Psoas muscle (tissue), 8 donors: Measurements from ENCODE around the gene ARHGAP8. TPM values are rescaled to one million over a fixed set of nuclear protein-coding genes. Genes with fewer than 3 reads are reported as not detected.

Experiments used
- ATAC-seq, 4 donors: fragments of 200-7000 bp; cut with Tn5 transposase; one replicate each; pipeline ENCODE4 v1.9.1; 2020; ENCODE audit warnings: moderate library complexity in 3 of 4, mild to moderate bottlenecking in 2 of 4
- DNase-seq, 2 donors: peaks; one replicate each; pipeline ENCODE4 v3.0.0-alpha.2; 2020
- H3K27ac ChIP-seq: fragments of 200-600 bp; one replicate; pipeline ENCODE4 v1.8.0; 2022
- H3K27me3 ChIP-seq, 3 donors: fragments of 200-600 bp in 1 of 3; one replicate each; pipeline versions ENCODE4 v1.6.1 to v1.8.0; 2013 to 2022; ENCODE audit warnings: low read length in 2 of 3, mild to moderate bottlenecking in 2 of 3, moderate library complexity in 1 of 3; ENCODE audit not compliant: insufficient read depth in 3 of 3
- H3K36me3 ChIP-seq, 2 donors: fragments of 200-600 bp in 1 of 2; one replicate each; pipeline versions ENCODE4 v1.6.1 to v1.8.0; 2013 to 2022; ENCODE audit warnings: low read depth in 1 of 2, mild to moderate bottlenecking in 1 of 2, moderate library complexity in 1 of 2; ENCODE audit not compliant: insufficient read depth in 1 of 2
- H3K4me1 ChIP-seq: fragments of 200-600 bp; one replicate; pipeline ENCODE4 v1.8.0; 2022
- H3K4me3 ChIP-seq: fragments of 200-600 bp; one replicate; pipeline ENCODE4 v1.8.0; 2022; ENCODE audit warnings: mild to moderate bottlenecking
- H3K9me3 ChIP-seq: fragments of 200-600 bp; one replicate; pipeline ENCODE4 v1.8.0; 2022
- WGBS, 3 donors: extraction: QIAGEN DNeasy Blood & Tissue Kit; methylation state at CpG; one replicate each; pipeline versions ENCODE4 v1.1.6 to v1.1.7; 2013; 5-methylcytosine and 5-hydroxymethylcytosine counted together
- intact Hi-C, 2 donors: fragments of 100-400 bp; cut with DNase I; formaldehyde crosslinking; loops; one replicate each; pipeline versions ENCODE4 v1.11.0 to v1.14.2; 2022
- polyA plus RNA-seq, 3 donors: library from polyadenylated mRNA; stranded (reverse); fragments of 200-250 nt; gene quantifications; one replicate each; pipeline ENCODE4 v1.2.3, GENCODE V29; 2013
- total RNA-seq, 4 donors: library from RNA; stranded (reverse); fragmentation: NEBNext Ultra II Directional in 2 of 4; extraction: Animal tissue kit (Norgen Biotek cat#: 25700) in 2 of 4; gene quantifications; one replicate each; pipeline versions ENCODE4 v1.2.1 to v1.2.4, GENCODE V29; 2021 to 2023
- TF ChIP-seq, protein P1 (sequence below): fragments of 200-600 bp; IDR thresholded peaks from one replicate; pipeline ENCODE4 v1.8.0; 2022; ENCODE audit warnings: antibody characterized with exemption
- donor health status: healthy with polysubstance abuse.
- donor health status: DM: no; HTN: no; CAD: no; lungs with moderate emphysema.
- donor health status: Bipolar disorder and iron deficiency.
- donor health status: healthy.
- donor health status: DM: yes; HTN: yes; CAD: no.
- donor health status: DM: no; HTN: no; CAD: no.
- donor health status: DM: no; HTN: no; CAD: no.
- donor health status: DM: yes; HTN: yes; CAD: no.

Gene ARHGAP8
- total and polyA plus RNA-seq, 7 donors, result 0.14 TPM; not detected in 6

- Histone ChIP-seq H3K4me1 (no peaks in the 10 kb centered on the region), H3K9me3 (peaks cover 7% of the 10 kb centered on the region), H3K4me3 (no peak overlapping the region), H3K36me3 (no peaks in the 10 kb centered on the region), H3K27ac (no peak overlapping the region), H3K27me3 (no peaks in the 10 kb centered on the region)
- 79 to 84% (median 82%) methylated on average over 22 to 24 of the region's 24 CpGs for WGBS, 3 donors
- TF ChIP-seq, protein P1, sequence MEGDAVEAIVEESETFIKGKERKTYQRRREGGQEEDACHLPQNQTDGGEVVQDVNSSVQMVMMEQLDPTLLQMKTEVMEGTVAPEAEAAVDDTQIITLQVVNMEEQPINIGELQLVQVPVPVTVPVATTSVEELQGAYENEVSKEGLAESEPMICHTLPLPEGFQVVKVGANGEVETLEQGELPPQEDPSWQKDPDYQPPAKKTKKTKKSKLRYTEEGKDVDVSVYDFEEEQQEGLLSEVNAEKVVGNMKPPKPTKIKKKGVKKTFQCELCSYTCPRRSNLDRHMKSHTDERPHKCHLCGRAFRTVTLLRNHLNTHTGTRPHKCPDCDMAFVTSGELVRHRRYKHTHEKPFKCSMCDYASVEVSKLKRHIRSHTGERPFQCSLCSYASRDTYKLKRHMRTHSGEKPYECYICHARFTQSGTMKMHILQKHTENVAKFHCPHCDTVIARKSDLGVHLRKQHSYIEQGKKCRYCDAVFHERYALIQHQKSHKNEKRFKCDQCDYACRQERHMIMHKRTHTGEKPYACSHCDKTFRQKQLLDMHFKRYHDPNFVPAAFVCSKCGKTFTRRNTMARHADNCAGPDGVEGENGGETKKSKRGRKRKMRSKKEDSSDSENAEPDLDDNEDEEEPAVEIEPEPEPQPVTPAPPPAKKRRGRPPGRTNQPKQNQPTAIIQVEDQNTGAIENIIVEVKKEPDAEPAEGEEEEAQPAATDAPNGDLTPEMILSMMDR, result no peak
- ATAC-seq, result no peak
- DNase-seq, result peak in 1 of 2 donors; percentile 15
- intact Hi-C loops, result no loop called here
Measured at GRCh38 chr22:44881624-44882023, 129.2 kb downstream of the ARHGAP8 start.

DNA sequence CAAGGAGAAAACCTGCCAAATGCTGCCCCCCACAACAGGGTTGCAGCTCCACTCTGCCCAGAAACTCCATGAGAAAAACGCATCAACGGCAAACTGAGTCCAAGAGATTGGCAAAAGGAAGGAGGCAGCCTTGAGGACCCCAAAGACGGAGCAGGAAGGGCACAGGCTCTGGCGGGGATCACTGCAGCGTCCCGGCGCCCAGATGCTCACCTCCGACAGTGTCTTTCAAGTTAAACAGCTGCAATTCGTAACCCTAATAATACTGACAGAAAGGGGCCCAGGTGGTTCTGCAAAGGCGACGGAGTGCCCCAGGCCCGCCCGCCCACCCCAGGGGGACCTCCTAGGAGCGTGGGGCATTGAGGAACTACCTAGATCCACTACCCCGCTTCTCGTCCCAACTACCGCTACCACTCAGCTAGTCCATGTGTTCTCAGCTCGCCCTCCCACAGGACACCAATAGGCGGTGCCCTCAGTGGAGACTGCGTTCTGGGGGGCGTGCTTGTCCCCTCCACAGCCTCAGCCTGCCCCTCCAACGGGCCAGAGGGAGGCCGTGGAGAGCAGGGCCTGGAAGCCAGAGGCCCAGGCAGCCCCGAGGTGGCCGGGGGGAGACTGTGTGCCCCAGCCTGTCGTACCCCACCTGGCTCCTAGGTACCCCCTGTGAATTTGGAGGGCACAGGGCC, 130.0 kb downstream of the ARHGAP8 start:
- ATAC-seq, result no peak
- no peak overlapping the region for H3K4me3 ChIP-seq
- peaks cover 2% of the 10 kb centered on the region for H3K9me3 ChIP-seq
- WGBS, 3 donors, result 85 to 91% (median 90%) methylated on average over 19 to 26 of the region's 26 CpGs
- intact Hi-C loops, result no loop called here
- H3K27ac ChIP-seq, result no peak overlapping the region
- DNase-seq, result peak in 1 of 2 donors; percentile 11
- H3K4me1 ChIP-seq, result no peaks in the 10 kb centered on the region
- no peaks in the 10 kb centered on the region for H3K36me3 ChIP-seq
- TF ChIP-seq, protein P1, result no peak
- H3K27me3 ChIP-seq, result no peaks in the 10 kb centered on the region

DNA sequence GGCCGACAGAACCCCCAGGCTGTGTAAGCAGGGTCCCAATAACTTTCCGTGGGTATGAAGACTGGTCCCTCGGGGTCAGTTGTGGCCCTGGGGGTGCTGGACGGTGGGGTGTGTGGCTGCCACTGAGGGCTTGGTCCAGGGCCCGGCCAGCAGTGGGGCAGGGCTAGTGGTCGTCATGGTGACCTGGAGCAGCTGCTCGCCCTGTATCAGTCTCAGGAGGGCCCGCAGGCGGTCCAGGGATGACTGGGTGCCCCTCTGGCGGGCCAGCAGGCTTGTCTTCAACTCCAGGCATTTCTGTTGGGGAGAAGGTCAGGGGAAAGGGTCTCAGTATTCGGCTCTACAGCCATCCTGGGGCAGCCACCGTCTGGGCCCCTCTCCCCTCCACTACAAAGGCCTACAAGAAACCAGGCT, 130.6 kb downstream of the ARHGAP8 start:
- no peaks in the 10 kb centered on the region for H3K27me3 ChIP-seq
- peak in 1 of 2 donors; percentile 18 for DNase-seq
- intact Hi-C loops, result no loop called here

GRCh38 chr22:44884562-44884961, 132.2 kb downstream of the ARHGAP8 start:
- Histone ChIP-seq H3K36me3 (no peaks in the 10 kb centered on the region), H3K27me3 (no peaks in the 10 kb centered on the region), H3K9me3 (no peaks in the 10 kb centered on the region), H3K4me1 (no peaks in the 10 kb centered on the region), H3K27ac (no peak overlapping the region), H3K4me3 (no peak overlapping the region)
- ATAC-seq (no peak), DNase-seq (no peak)
- 88 to 96% (median 89%) methylated on average over 1 of the region's 1 CpG for WGBS, 3 donors
- TF ChIP-seq, protein P1, result no peak
- intact Hi-C loops, result no loop called here

More for the DNA sequence above, 130.6 kb downstream of the ARHGAP8 start:
- Histone ChIP-seq H3K4me1 (no peaks in the 10 kb centered on the region), H3K36me3 (no peaks in the 10 kb centered on the region), H3K27ac (no peak overlapping the region), H3K9me3 (no peaks in the 10 kb centered on the region), H3K4me3 (no peak overlapping the region)
- 78 to 80% (median 78%) methylated on average over 12 of the region's 12 CpGs for WGBS, 3 donors
- ATAC-seq, result no peak
- TF ChIP-seq, protein P1, result no peak
